Heart right ventricle (tissue), 16 donors: Measurements from ENCODE around the gene GNG12. TPM values are rescaled to one million over a fixed set of nuclear protein-coding genes. Genes with fewer than 3 reads are reported as not detected.

Experiments used
- ATAC-seq, 8 donors: fragments of 200-7000 bp; cut with Tn5 transposase; one replicate each; pipeline ENCODE4 v1.9.1; 2020; ENCODE audit warnings: mild to moderate bottlenecking in 8 of 8, moderate library complexity in 8 of 8, moderate number of reproducible peaks in 1 of 8
- DNase-seq, 2 donors: peaks; one replicate each; pipeline ENCODE4 v3.0.0-alpha.2; 2020
- H3K27ac ChIP-seq, 10 donors: fragments of 200-600 bp; sonication (generic) in 2 of 10; one replicate each; pipeline versions ENCODE4 v1.5.0 to v1.8.0; 2020 to 2022; ENCODE audit warnings: mild to moderate bottlenecking in 3 of 10
- H3K27me3 ChIP-seq, 7 donors: fragments of 200-600 bp; one replicate each; pipeline ENCODE4 v1.8.0; 2021 to 2022; ENCODE audit warnings: mild to moderate bottlenecking in 2 of 7
- H3K36me3 ChIP-seq, 9 donors: fragments of 200-600 bp; sonication (generic) in 1 of 9; one replicate each; pipeline versions ENCODE4 v1.5.0 to v1.8.0; 2020 to 2022; ENCODE audit warnings: mild to moderate bottlenecking in 2 of 9
- H3K4me1 ChIP-seq, 9 donors: fragments of 200-600 bp; sonication (generic) in 1 of 9; one replicate each; pipeline versions ENCODE4 v1.5.0 to v1.8.0; 2020 to 2022; ENCODE audit warnings: mild to moderate bottlenecking in 4 of 9
- H3K4me3 ChIP-seq, 10 donors: fragments of 200-600 bp; sonication (generic) in 2 of 10; one replicate each; pipeline versions ENCODE4 v1.5.0 to v1.8.0; 2020 to 2022; ENCODE audit warnings: mild to moderate bottlenecking in 7 of 10, moderate library complexity in 2 of 10
- H3K9me3 ChIP-seq, 11 donors: fragments of 200-600 bp in 10 of 11; sonication (generic) in 2 of 11; one replicate each; pipeline versions ENCODE4 v1.5.0 to v1.8.0; 2013 to 2022; ENCODE audit warnings: mild to moderate bottlenecking in 2 of 11, control low read depth in 1 of 11, moderate library complexity in 1 of 11
- WGBS, 2 donors: extraction: QIAGEN DNeasy Blood & Tissue Kit; methylation state at CpG; one replicate each; pipeline ENCODE4 v1.1.7; 2013; ENCODE audit warnings: inconsistent platforms in 1 of 2; 5-methylcytosine and 5-hydroxymethylcytosine counted together
- intact Hi-C, 10 donors: fragments of 100-400 bp; cut with DNase I; formaldehyde crosslinking; loops; one replicate each; pipeline versions ENCODE4 v1.11.1 to v1.14.2; 2022
- polyA plus RNA-seq, 2 donors: library from polyadenylated mRNA; stranded (reverse); fragments of 200-250 nt; gene quantifications; one replicate each; pipeline ENCODE4 v1.2.3, GENCODE V29; 2013
- total RNA-seq, 10 donors: library from RNA; stranded (reverse); fragmentation: NEBNext Ultra II Directional in 3 of 10; extraction: Animal tissue kit (Norgen Biotek cat#: 25700) in 3 of 10; gene quantifications; one replicate each; pipeline versions ENCODE4 v1.2.1 to v1.2.4, GENCODE V29; 2021 to 2023
- TF ChIP-seq, protein P1 (sequence below), 9 donors: fragments of 200-600 bp; sonication (generic) in 2 of 9; IDR thresholded peaks; one replicate each; pipeline versions ENCODE4 v1.5.0 to v1.8.0; 2021 to 2022; ENCODE audit warnings: antibody characterized with exemption in 9 of 9, mild to moderate bottlenecking in 5 of 9, moderate library complexity in 1 of 9
- donor health status: Arrhythmogenic right ventricular cardiomyopathy.
- donor health status: ischemic (EF 13 %, LVEDD 7.1; RV severe dilation, severe dysfunction).
- donor health status: healthy with polysubstance abuse.
- donor health status: DM: no; HTN: yes; CAD: no.
- donor health status: DM: no; HTN: no; CAD: no.
- donor health status: ischemic (EF 25% LVEDD 6.9; RV normal size, moderate dysfunction).
- donor health status: ischemic (EF 25% LVEDD 5.7; RV mildly dilated, moderate dysfunction).
- donor health status: healthy.
- donor health status: DM: yes; HTN: yes; CAD: no.
- donor health status: Ischemic cardiomyopathy.
- donor health status: ischemic (EF 35%, LVEDD 5.7; RV mildly dilated, moderate dysfunction).
- donor health status: nonischemic (EF 11% LVEDD 7.7; RV severe dilation, severe dysfunction).
- donor health status: DM: yes; HTN: yes; CAD: no.
- donor health status: PGD.
- donor health status: ischemic (EF 29% LVEDD 5.4; RV normal size, mild dysfunction).
- donor health status: nonischemic (EF 23%, LVEDD 6.1; RV moderate dilation, normal function).

GNG12 gene
- total and polyA plus RNA-seq, 12 donors, result 8.5 to 49.4 (median 34.5) TPM

DNA sequence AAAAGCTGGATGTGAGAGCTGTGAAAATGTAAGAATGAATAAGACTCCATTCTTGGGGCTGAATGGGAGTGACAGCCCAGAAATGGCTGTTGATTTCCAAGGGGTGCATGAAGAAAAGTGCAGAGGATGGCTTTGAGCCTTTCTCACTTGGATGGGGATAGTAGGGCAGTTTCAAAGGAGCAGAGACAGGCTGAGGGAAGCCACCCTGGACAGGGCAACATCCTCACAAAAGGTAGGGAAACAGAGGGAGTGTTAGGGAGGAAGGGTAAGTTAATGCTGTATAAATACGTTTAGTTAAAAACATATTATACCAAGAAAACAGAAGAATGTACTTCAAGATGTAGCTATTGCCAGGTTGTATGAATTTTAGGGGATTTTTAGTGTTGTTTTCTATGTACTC lies 110.1 kb downstream of the GNG12 start:
- 70 to 71% methylated on average over 1 of the region's 1 CpG for WGBS, 2 donors
- ATAC-seq, result no peak
- no peaks in the 10 kb centered on the region for H3K9me3 ChIP-seq
- DNase-seq, result no peak
- no peak overlapping the region for H3K4me3 ChIP-seq
- no peaks in the 10 kb centered on the region for H3K36me3 ChIP-seq
- H3K27ac ChIP-seq, result peak overlapping the region in 9 of 10 donors; percentile 7 to 84 (median 71)
- TF ChIP-seq, protein P1, sequence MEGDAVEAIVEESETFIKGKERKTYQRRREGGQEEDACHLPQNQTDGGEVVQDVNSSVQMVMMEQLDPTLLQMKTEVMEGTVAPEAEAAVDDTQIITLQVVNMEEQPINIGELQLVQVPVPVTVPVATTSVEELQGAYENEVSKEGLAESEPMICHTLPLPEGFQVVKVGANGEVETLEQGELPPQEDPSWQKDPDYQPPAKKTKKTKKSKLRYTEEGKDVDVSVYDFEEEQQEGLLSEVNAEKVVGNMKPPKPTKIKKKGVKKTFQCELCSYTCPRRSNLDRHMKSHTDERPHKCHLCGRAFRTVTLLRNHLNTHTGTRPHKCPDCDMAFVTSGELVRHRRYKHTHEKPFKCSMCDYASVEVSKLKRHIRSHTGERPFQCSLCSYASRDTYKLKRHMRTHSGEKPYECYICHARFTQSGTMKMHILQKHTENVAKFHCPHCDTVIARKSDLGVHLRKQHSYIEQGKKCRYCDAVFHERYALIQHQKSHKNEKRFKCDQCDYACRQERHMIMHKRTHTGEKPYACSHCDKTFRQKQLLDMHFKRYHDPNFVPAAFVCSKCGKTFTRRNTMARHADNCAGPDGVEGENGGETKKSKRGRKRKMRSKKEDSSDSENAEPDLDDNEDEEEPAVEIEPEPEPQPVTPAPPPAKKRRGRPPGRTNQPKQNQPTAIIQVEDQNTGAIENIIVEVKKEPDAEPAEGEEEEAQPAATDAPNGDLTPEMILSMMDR (IDR thresholded peaks at IDR 0.05), result no peak
- H3K27me3 ChIP-seq, result no peaks in the 10 kb centered on the region
- intact Hi-C loops, result loop anchor here in 1 of 10 donors (5.0 kb wide), 1 partner anchor 36 kb away; the partner anchor contains the start of gene GADD45A
- peaks cover 9 to 66% (median 44%) of the 10 kb centered on the region in 9 donors for H3K4me1 ChIP-seq

DNA sequence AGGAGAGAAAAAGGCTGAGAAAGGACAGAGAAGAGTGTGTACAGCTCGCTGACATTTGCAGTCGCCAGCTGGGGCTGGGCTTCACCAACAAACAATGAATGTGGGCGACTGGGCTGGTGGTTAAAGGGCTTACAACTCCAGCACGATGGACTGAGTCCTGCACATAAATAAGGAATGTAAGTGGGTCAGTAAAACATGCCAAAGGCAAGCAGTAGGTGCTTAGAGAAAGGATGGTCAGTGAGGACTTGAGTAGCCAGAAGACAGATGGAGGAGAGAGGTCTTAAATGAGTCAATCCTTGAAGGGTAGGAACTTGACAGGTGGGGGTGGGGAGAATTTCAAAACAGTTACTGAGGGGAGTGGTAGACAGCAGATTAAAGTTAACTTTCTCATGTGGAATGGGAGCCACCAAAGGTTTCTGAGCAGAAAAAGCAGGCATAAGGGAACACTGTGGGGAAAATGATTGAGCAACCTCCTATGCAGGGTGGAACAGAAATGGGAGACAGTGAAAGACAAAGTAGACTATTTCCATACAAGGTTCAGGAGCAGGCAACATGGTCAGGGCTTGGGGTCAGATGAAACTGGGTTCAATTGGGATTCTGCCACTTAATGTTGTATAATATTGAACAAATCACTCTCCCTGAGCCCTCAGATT lies 110.8 kb downstream of the GNG12 start:
- Histone ChIP-seq H3K36me3 (no peaks in the 10 kb centered on the region), H3K4me1 (peaks cover 9 to 73% (median 51%) of the 10 kb centered on the region in 9 donors), H3K4me3 (no peak overlapping the region), H3K27ac (peak overlapping the region in 5 of 10 donors; percentile 60 to 84 (median 76)), H3K27me3 (no peaks in the 10 kb centered on the region), H3K9me3 (no peaks in the 10 kb centered on the region)
- intact Hi-C loops, result loop anchor here in 1 of 10 donors (5.0 kb wide), 1 partner anchor 35 kb away; the partner anchor contains the start of gene GADD45A
- DNase-seq, result no peak
- TF ChIP-seq, protein P1 (IDR thresholded peaks at IDR 0.05), result no peak
- WGBS, 2 donors, result 82 to 83% methylated on average over 4 of the region's 4 CpGs
- ATAC-seq, result no peak

DNA sequence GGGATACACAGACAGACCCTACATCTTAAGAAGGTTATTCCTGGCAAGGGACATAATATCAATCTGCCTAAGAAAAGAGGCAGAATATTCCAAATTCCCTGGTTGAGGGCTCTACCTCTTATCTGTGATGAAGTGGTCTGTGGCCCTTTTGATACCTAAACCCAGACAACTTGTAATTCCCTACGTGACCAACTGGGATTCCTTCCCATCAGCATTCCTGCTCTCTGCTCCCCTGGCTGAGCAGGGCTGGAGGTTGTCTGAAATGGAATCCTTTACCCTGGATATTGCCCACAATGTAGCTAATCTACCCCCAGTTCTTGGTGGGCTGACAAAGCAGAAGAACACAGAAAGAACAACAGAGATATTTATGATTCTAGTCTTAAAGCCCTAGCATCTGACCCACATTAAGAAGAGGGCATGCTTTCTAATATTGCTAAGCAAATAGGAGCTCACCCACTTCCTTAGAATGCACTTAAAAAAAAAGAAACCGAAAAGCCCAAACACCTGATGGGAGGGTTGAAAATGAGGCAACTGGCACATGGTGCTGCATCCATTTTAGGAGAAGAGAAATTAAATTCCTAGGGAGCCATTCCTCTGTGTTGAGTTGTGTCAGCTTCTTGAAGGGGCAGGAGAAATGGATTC lies 111.5 kb downstream of the GNG12 start:
- H3K9me3 ChIP-seq, result no peaks in the 10 kb centered on the region
- DNase-seq (no peak), ATAC-seq (no peak)
- intact Hi-C loops, result loop anchor here in 1 of 10 donors (5.0 kb wide), 1 partner anchor 34 kb away; the partner anchor contains the start of gene GADD45A
- TF ChIP-seq, protein P1 (IDR thresholded peaks at IDR 0.05), result no peak
- no peaks in the 10 kb centered on the region for H3K27me3 ChIP-seq
- no peak overlapping the region for H3K4me3 ChIP-seq
- 73 to 76% methylated on average over 2 of the region's 2 CpGs for WGBS, 2 donors
- H3K36me3 ChIP-seq, result no peaks in the 10 kb centered on the region
- peak overlapping the region in 2 of 10 donors; percentile 3 to 84 for H3K27ac ChIP-seq
- peaks cover 9 to 80% (median 53%) of the 10 kb centered on the region in 9 donors for H3K4me1 ChIP-seq

DNA sequence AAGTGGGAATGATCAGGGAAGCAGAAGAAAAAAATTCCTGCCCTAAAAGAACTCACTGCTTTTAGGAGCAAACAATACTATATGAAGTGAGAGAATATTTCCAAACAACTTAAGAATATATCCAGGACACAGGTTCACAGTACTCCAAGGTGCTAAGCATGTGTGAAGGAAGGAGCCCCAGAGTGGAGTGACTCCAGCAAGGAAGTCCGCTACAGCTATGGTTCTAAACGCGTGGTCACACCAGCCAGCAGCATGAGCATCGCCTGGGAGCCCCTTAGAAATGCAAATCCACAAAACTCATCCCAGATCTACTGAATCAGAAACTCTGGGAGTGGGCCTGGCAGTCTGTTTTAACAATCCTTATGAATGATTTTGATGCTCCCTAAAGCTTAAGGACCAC lies 112.2 kb downstream of the GNG12 start:
- Histone ChIP-seq H3K9me3 (no peaks in the 10 kb centered on the region), H3K27me3 (no peaks in the 10 kb centered on the region), H3K27ac (no peak overlapping the region), H3K4me3 (no peak overlapping the region), H3K36me3 (no peaks in the 10 kb centered on the region), H3K4me1 (peaks cover 9 to 80% (median 52%) of the 10 kb centered on the region in 9 donors)
- DNase-seq (no peak), ATAC-seq (no peak)
- TF ChIP-seq, protein P1 (IDR thresholded peaks at IDR 0.05), result no peak
- intact Hi-C loops, result loop anchor here in 1 of 10 donors (5.0 kb wide), 1 partner anchor 34 kb away; the partner anchor contains the start of gene GADD45A
- WGBS, 2 donors, result 96 to 97% methylated on average over 4 of the region's 4 CpGs
